ENCODE measurements around the gene PLEKHH3. TPM values are rescaled to one million over a fixed set of nuclear protein-coding genes. Genes with fewer than 3 reads are reported as not detected.

Gene PLEKHH3
- polyA plus RNA-seq, 1 donor (not counting 4 experiments of a cell fraction or from before 2014, with no cell fraction given) = 4.9 TPM

DNA sequence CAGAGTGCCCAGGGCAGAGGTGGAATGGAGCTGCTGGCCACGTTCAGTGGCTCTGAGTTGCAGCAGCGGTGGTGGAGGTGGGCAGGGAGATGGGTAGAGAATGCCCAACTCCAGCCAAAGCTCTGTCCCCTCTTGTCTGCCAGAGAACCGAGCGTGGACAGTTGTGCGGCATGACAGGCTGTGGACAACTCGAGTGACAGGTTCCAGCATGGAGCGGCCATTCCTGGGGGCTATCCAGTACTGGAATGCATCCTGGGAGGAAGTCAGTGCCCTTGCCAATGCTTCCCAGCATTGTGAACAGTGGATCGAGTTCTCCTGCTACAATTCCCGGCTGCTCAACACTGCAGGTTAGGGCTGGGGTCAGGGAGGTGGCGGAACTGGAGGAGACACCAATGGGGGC lies 13.8 kb upstream of the PLEKHH3 start:
- Histone ChIP-seq H3K4me2 (ENCODE audit: control insufficient read depth, extremely low read depth, insufficient read depth, low read depth, low read length) (no peak overlapping the region), H3K4me1 (ENCODE audit: control insufficient read depth, extremely low read depth, insufficient read depth, low read length) (no peaks in the 10 kb centered on the region), H2AFZ (ENCODE audit: control insufficient read depth, low read length) (no peak overlapping the region), H3K27ac (ENCODE audit: control insufficient read depth, insufficient read depth, low read length) (no peak overlapping the region), H3K36me3 (ENCODE audit: control insufficient read depth in 2 of 2, extremely low read depth in 1 of 2, insufficient read depth in 2 of 2, low read length in 2 of 2) (no peaks in the 10 kb centered on the region), H3K79me2 (ENCODE audit: control insufficient read depth, insufficient read depth, low read length) (no peaks in the 10 kb centered on the region), H3K9me1 (ENCODE audit: control insufficient read depth, extremely low read depth, insufficient read depth, low read length) (no peaks in the 10 kb centered on the region), H3K9ac (ENCODE audit: control insufficient read depth, extremely low read depth, insufficient read depth, low read length) (no peak overlapping the region), H4K20me1 (ENCODE audit: control insufficient read depth, extremely low read depth, insufficient read depth, low read length) (no peaks in the 10 kb centered on the region), H3K27me3 (ENCODE audit: control insufficient read depth, extremely low read depth, insufficient read depth, low read length) (no peaks in the 10 kb centered on the region), H3K9me3 (ENCODE audit: control insufficient read depth, low read depth, low read length) (no peaks in the 10 kb centered on the region), H3K4me3 (ENCODE audit: control insufficient read depth in 2 of 3, extremely low read depth in 1 of 3, insufficient read depth in 2 of 3, low read depth in 1 of 3, low read length in 3 of 3) (no peak overlapping the region)
- dilution Hi-C loops (cut with MboI; ENCODE audit: extremely low pct_ligation_motif_present, low sequenced_read_pairs) = no loop called here
- no peak for DNase-seq (ENCODE audit: low read depth, low spot score)
- no peak for FAIRE-seq
- TF ChIP-seq, protein P1, sequence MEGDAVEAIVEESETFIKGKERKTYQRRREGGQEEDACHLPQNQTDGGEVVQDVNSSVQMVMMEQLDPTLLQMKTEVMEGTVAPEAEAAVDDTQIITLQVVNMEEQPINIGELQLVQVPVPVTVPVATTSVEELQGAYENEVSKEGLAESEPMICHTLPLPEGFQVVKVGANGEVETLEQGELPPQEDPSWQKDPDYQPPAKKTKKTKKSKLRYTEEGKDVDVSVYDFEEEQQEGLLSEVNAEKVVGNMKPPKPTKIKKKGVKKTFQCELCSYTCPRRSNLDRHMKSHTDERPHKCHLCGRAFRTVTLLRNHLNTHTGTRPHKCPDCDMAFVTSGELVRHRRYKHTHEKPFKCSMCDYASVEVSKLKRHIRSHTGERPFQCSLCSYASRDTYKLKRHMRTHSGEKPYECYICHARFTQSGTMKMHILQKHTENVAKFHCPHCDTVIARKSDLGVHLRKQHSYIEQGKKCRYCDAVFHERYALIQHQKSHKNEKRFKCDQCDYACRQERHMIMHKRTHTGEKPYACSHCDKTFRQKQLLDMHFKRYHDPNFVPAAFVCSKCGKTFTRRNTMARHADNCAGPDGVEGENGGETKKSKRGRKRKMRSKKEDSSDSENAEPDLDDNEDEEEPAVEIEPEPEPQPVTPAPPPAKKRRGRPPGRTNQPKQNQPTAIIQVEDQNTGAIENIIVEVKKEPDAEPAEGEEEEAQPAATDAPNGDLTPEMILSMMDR (optimal IDR thresholded peaks at IDR 0.05 in 1 of 3, IDR thresholded peaks at IDR 0.05 in 1 of 3, conservative IDR thresholded peaks at IDR 0.05 in 1 of 3; ENCODE audit: extremely low read depth in 1 of 3, insufficient read depth in 2 of 3, low read length in 3 of 3) = no peak
- no peak for TF ChIP-seq EZH2 (IDR thresholded peaks at IDR 0.05; ENCODE audit: low read length)

DNA sequence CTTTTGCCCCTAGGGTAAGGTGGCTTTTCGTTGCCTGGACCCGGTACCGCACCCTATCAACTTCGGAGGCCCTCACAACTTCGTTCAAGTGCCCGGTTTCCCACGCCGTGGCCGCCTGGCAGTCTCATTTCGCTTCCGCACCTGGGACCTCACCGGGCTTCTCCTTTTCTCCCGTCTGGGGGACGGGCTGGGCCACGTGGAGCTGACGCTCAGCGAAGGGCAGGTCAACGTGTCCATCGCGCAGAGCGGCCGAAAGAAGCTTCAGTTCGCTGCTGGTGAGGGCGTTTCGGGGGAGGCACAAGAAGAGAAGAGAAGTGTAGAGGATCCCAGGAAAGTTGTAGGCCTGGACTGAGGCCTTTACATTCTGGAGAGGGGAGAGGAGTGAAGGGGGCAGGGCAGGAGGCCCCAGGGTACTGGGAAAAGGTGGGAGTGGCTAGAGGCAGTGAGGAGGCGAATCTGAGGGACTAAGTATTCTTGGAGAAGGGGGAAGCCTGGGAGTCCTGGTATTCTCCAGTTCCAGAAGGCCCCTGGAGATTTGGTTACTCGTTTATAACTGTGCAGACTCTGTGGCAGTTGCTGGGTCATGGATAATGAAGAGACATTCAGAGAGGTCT lies 11.0 kb upstream of the PLEKHH3 start:
- Histone ChIP-seq H2AFZ (ENCODE audit: control insufficient read depth, low read length) (no peak overlapping the region), H3K27ac (ENCODE audit: control insufficient read depth, insufficient read depth, low read length) (no peak overlapping the region), H3K36me3 (ENCODE audit: control insufficient read depth in 2 of 2, extremely low read depth in 1 of 2, insufficient read depth in 2 of 2, low read length in 2 of 2) (no peaks in the 10 kb centered on the region), H3K4me1 (ENCODE audit: control insufficient read depth, extremely low read depth, insufficient read depth, low read length) (peaks cover 5% of the 10 kb centered on the region), H3K9ac (ENCODE audit: control insufficient read depth, extremely low read depth, insufficient read depth, low read length) (no peak overlapping the region), H3K27me3 (ENCODE audit: control insufficient read depth, extremely low read depth, insufficient read depth, low read length) (no peaks in the 10 kb centered on the region), H3K4me2 (ENCODE audit: control insufficient read depth, extremely low read depth, insufficient read depth, low read depth, low read length) (no peak overlapping the region), H4K20me1 (ENCODE audit: control insufficient read depth, extremely low read depth, insufficient read depth, low read length) (no peaks in the 10 kb centered on the region), H3K4me3 (ENCODE audit: control insufficient read depth in 2 of 3, extremely low read depth in 1 of 3, insufficient read depth in 2 of 3, low read depth in 1 of 3, low read length in 3 of 3) (no peak overlapping the region), H3K9me1 (ENCODE audit: control insufficient read depth, extremely low read depth, insufficient read depth, low read length) (no peaks in the 10 kb centered on the region), H3K79me2 (ENCODE audit: control insufficient read depth, insufficient read depth, low read length) (no peaks in the 10 kb centered on the region), H3K9me3 (ENCODE audit: control insufficient read depth, low read depth, low read length) (no peaks in the 10 kb centered on the region)
- TF ChIP-seq, protein P1 (optimal IDR thresholded peaks at IDR 0.05 in 1 of 3, IDR thresholded peaks at IDR 0.05 in 1 of 3, conservative IDR thresholded peaks at IDR 0.05 in 1 of 3; ENCODE audit: extremely low read depth in 1 of 3, insufficient read depth in 2 of 3, low read length in 3 of 3) = no peak
- TF ChIP-seq EZH2 (IDR thresholded peaks at IDR 0.05; ENCODE audit: low read length) = no peak
- dilution Hi-C loops (cut with MboI; ENCODE audit: extremely low pct_ligation_motif_present, low sequenced_read_pairs) = no loop called here
- DNase-seq (ENCODE audit: low read depth, low spot score) = no peak
- FAIRE-seq = no peak
